Measurements from ENCODE around the gene ITGBL1. TPM values are rescaled to one million over a fixed set of nuclear protein-coding genes. Genes with fewer than 3 reads are reported as not detected.

ITGBL1 gene
- polyA plus RNA-seq, 3 donors = not detected

GRCh38 chr13:101416181-101417042 is 36.1 kb upstream of the ITGBL1 start, which contains the start of gene NALCN:
TSS of gene NALCN (minus strand) at chr13:101416508. CDS start at chr13:101399126, 17,382 bp downstream.
- Histone ChIP-seq H3K4me2 (replicated peaks; ENCODE audit: extremely low read depth, low read length, poor library complexity, severe bottlenecking) (no peak within 1 kb of the TSS), H3K4me3 (replicated peaks in 1 of 3; ENCODE audit: low read depth in 2 of 3, low read length in 3 of 3) (no peak within 1 kb of the TSS), H3K9ac (ENCODE audit: insufficient read depth, low read length, poor library complexity, severe bottlenecking) (no peak within 1 kb of the TSS), H3K79me2 (ENCODE audit: insufficient read depth, low read length) (no peaks in the 10 kb centered on the region), H3K27me3 (ENCODE audit: control insufficient read depth in 2 of 2, insufficient read depth in 2 of 2, low read length in 2 of 2) (peaks cover 19 to 32% of the 10 kb centered on the region in 2 donors), H3K36me3 (replicated peaks in 1 of 2; ENCODE audit: control insufficient read depth in 1 of 2, insufficient read depth in 2 of 2, low read length in 2 of 2) (no peaks in the 10 kb centered on the region), H3K27ac (ENCODE audit: low read depth in 1 of 2, low read length in 2 of 2) (no peak within 1 kb of the TSS), H4K20me1 (ENCODE audit: insufficient read depth, low read length) (no peaks in the 10 kb centered on the region), H3K9me3 (replicated peaks in 1 of 2; ENCODE audit: control insufficient read depth in 1 of 2, insufficient read depth in 1 of 2, low read length in 2 of 2) (no peaks in the 10 kb centered on the region), H3K4me1 (ENCODE audit: control insufficient read depth in 1 of 2, insufficient read depth in 2 of 2, low read length in 2 of 2) (no peaks in the 10 kb centered on the region), H2AFZ (ENCODE audit: insufficient read depth, low read depth, low read length, poor library complexity, severe bottlenecking) (no peak within 1 kb of the TSS)
- Mint-ChIP-seq H3K4me3 (peak within 1 kb of the TSS in 1 of 2 donors; percentile 77), H3K27ac (no peak within 1 kb of the TSS), H3K36me3 (no peaks in the 10 kb centered on the region), H3K27me3 (ENCODE audit: low read depth in 3 of 3) (peaks cover 27 to 40% (median 32%) of the 10 kb centered on the region in 3 donors), H3K4me1 (no peaks in the 10 kb centered on the region), H3K9me3 (peaks cover 0 to 8% (median 2%) of the 10 kb centered on the region in 7 donors)
- 2% methylated on average over 68 of the region's 85 CpGs for WGBS (ENCODE audit: insufficient coverage)
- intact Hi-C loops (cut with micrococcal nuclease) = no loop called here
- TF ChIP-seq CTCF (IDR thresholded peaks at IDR 0.05) = no peak
- no peak for DNase-seq

GRCh38 chr13:101417043-101417406 is 35.5 kb upstream of the ITGBL1 start:
- no peak overlapping the region for H3K4me3 ChIP-seq (replicated peaks in 1 of 3; ENCODE audit: low read depth in 2 of 3, low read length in 3 of 3)
- H3K79me2 ChIP-seq (ENCODE audit: insufficient read depth, low read length) = no peaks in the 10 kb centered on the region
- DNase-seq = no peak
- no CpG with 5 or more reads among the region's 3 CpGs for WGBS (ENCODE audit: insufficient coverage)
- H2AFZ ChIP-seq (ENCODE audit: insufficient read depth, low read depth, low read length, poor library complexity, severe bottlenecking) = no peak overlapping the region
- no peaks in the 10 kb centered on the region for H4K20me1 ChIP-seq (ENCODE audit: insufficient read depth, low read length)
- peaks cover 27 to 40% (median 32%) of the 10 kb centered on the region in 3 donors for H3K27me3 Mint-ChIP-seq (ENCODE audit: low read depth in 3 of 3)
- intact Hi-C loops (cut with micrococcal nuclease) = no loop called here
- no peak overlapping the region for H3K27ac ChIP-seq (ENCODE audit: low read depth in 1 of 2, low read length in 2 of 2)
- H3K27ac Mint-ChIP-seq = no peak overlapping the region
- H3K9me3 Mint-ChIP-seq = peaks cover 0 to 8% (median 2%) of the 10 kb centered on the region in 7 donors
- no peak overlapping the region for H3K9ac ChIP-seq (ENCODE audit: insufficient read depth, low read length, poor library complexity, severe bottlenecking)
- H3K4me3 Mint-ChIP-seq = peak overlapping the region in 1 of 2 donors; percentile 77
- no peak overlapping the region for H3K4me2 ChIP-seq (replicated peaks; ENCODE audit: extremely low read depth, low read length, poor library complexity, severe bottlenecking)
- H3K4me1 ChIP-seq (ENCODE audit: control insufficient read depth in 1 of 2, insufficient read depth in 2 of 2, low read length in 2 of 2) = no peaks in the 10 kb centered on the region
- peaks cover 19 to 32% of the 10 kb centered on the region in 2 donors for H3K27me3 ChIP-seq (ENCODE audit: control insufficient read depth in 2 of 2, insufficient read depth in 2 of 2, low read length in 2 of 2)
- no peaks in the 10 kb centered on the region for H3K36me3 Mint-ChIP-seq
- H3K36me3 ChIP-seq (replicated peaks in 1 of 2; ENCODE audit: control insufficient read depth in 1 of 2, insufficient read depth in 2 of 2, low read length in 2 of 2) = no peaks in the 10 kb centered on the region
- no peaks in the 10 kb centered on the region for H3K9me3 ChIP-seq (replicated peaks in 1 of 2; ENCODE audit: control insufficient read depth in 1 of 2, insufficient read depth in 1 of 2, low read length in 2 of 2)
- H3K4me1 Mint-ChIP-seq = no peaks in the 10 kb centered on the region
- TF ChIP-seq CTCF (IDR thresholded peaks at IDR 0.05) = no peak

Data from CD14-positive monocyte (primary cell).